HG03139 (cell line): ENCODE data around the gene FICD.
A peak's percentile ranks its signal among the peaks of the same experiment; 100 is the strongest.
"Not testable (repeated sequence)": the region's sequence is repeated elsewhere in the genome, so short reads cannot be mapped to it uniquely, and the experiment has no call there.

ENCODE experiments used
- ATAC-seq: cut with Tn5 transposase; IDR thresholded peaks from one replicate; pipeline ENCODE4 v1.9.1; 2021; ENCODE audit not compliant: unreplicated experiment

Gene FICD

GRCh38 chr12:108514973-108515814, at the start of gene FICD:
TSS of gene FICD (plus strand) at chr12:108515277. CDS start at chr12:108516973, 1,696 bp downstream.
- ATAC-seq = peak; percentile 91

- no peak for ATAC-seq
Measured at GRCh38 chr12:108465417-108465816, 49.7 kb upstream of the FICD start.

GRCh38 chr12:108468196-108468968, 46.7 kb upstream of the FICD start:
- ATAC-seq = no peak

GRCh38 chr12:108473400-108474055, 41.5 kb upstream of the FICD start:
- ATAC-seq = no peak

GRCh38 chr12:108475396-108475795, 39.7 kb upstream of the FICD start:
- no peak for ATAC-seq

GRCh38 chr12:108477055-108477880, 37.8 kb upstream of the FICD start:
- ATAC-seq = no peak

- no peak for ATAC-seq
Measured at GRCh38 chr12:108477881-108478259, 37.2 kb upstream of the FICD start.

- no peak for ATAC-seq
Measured at GRCh38 chr12:108478611-108479206, 36.4 kb upstream of the FICD start.

GRCh38 chr12:108479364-108480070, 35.6 kb upstream of the FICD start:
- ATAC-seq = no peak

- ATAC-seq = no peak
Measured at GRCh38 chr12:108482717-108483212, 32.3 kb upstream of the FICD start.

- ATAC-seq = no peak
Measured at GRCh38 chr12:108483213-108484059, 31.6 kb upstream of the FICD start.

GRCh38 chr12:108484431-108484830, 30.6 kb upstream of the FICD start:
- ATAC-seq = no peak

GRCh38 chr12:108484845-108485244, 30.2 kb upstream of the FICD start:
- no peak for ATAC-seq

GRCh38 chr12:108485371-108485770, 29.7 kb upstream of the FICD start:
- ATAC-seq = not testable (repeated sequence)

- not testable (repeated sequence) for ATAC-seq
Measured at GRCh38 chr12:108487029-108487428, 28.0 kb upstream of the FICD start.

GRCh38 chr12:108491256-108491655, 23.8 kb upstream of the FICD start:
- no peak for ATAC-seq

GRCh38 chr12:108495054-108495453, 20.0 kb upstream of the FICD start:
- ATAC-seq = no peak

GRCh38 chr12:108495823-108496579, 19.1 kb upstream of the FICD start:
- no peak for ATAC-seq
